Natural killer cell (primary cell): ENCODE results near the gene MACROD2. TPM values are rescaled to one million over a fixed set of nuclear protein-coding genes. Genes with fewer than 3 reads are reported as not detected.

Experiments
- ATAC-seq, 3 donors: fragments of 150-1000 bp in 2 of 3; fragments of 200-7000 bp in 1 of 3; cut with Tn5 transposase; 1 replicate in 1 of 3; 2 replicates in 2 of 3; pipeline ENCODE4 v1.10.0; 2021; ENCODE audit warnings: mild to moderate bottlenecking in 2 of 3, moderate library complexity in 2 of 3
- DNase-seq, 2 donors: peaks; one replicate each; pipeline versions ENCODE4 v3.0.0 to v3.0.0-alpha.2; 2013 to 2021; ENCODE audit warnings: mixed read lengths in 1 of 2
- H3K27ac ChIP-seq: one replicate; pipeline ENCODE4 v1.5.1; 2013; ENCODE audit warnings: mild to moderate bottlenecking, low read length
- H3K27me3 ChIP-seq: one replicate; pipeline ENCODE4 v1.6.1; 2013; ENCODE audit warnings: low read length; ENCODE audit not compliant: control insufficient read depth, insufficient read depth
- H3K36me3 ChIP-seq: one replicate; pipeline ENCODE4 v1.6.1; 2013; ENCODE audit warnings: low read length; ENCODE audit not compliant: control insufficient read depth, insufficient read depth
- H3K4me1 ChIP-seq: one replicate; pipeline ENCODE4 v1.6.1; 2013; ENCODE audit warnings: low read length; ENCODE audit not compliant: control insufficient read depth, insufficient read depth
- H3K4me3 ChIP-seq: one replicate; pipeline ENCODE4 v1.5.1; 2013; ENCODE audit warnings: low read length
- H3K9me3 ChIP-seq: one replicate; pipeline ENCODE4 v1.6.1; 2013; ENCODE audit warnings: low read length; ENCODE audit not compliant: control insufficient read depth, insufficient read depth
- H3K27ac Mint-ChIP-seq, 2 donors: one replicate each; pipeline ENCODE4 v1.8.0; 2022; ENCODE audit warnings: mild to moderate bottlenecking in 2 of 2, mixed read lengths in 2 of 2, moderate library complexity in 1 of 2
- H3K27me3 Mint-ChIP-seq, 2 donors: one replicate each; pipeline ENCODE4 v1.8.0; 2022; ENCODE audit warnings: low read depth in 2 of 2, mixed read lengths in 2 of 2
- H3K36me3 Mint-ChIP-seq: one replicate; pipeline ENCODE4 v1.8.0; 2022; ENCODE audit warnings: mixed read lengths
- H3K4me1 Mint-ChIP-seq, 2 donors: one replicate each; pipeline ENCODE4 v1.8.0; 2022; ENCODE audit warnings: mixed read lengths in 2 of 2
- H3K4me3 Mint-ChIP-seq: one replicate; pipeline ENCODE4 v1.8.0; 2022; ENCODE audit warnings: mild to moderate bottlenecking, moderate library complexity, mixed read lengths
- H3K9me3 Mint-ChIP-seq, 2 donors: one replicate each; pipeline ENCODE4 v1.8.0; 2022; ENCODE audit warnings: mixed read lengths in 2 of 2
- WGBS: methylation state at CpG from one replicate; pipeline ENCODE4 v1.1.7; 2013; ENCODE audit warnings: missing lambda C conversion rate; ENCODE audit not compliant: insufficient coverage; 5-methylcytosine and 5-hydroxymethylcytosine counted together
- intact Hi-C: fragments of 100-400 bp; cut with micrococcal nuclease; formaldehyde crosslinking; loops from one replicate; pipeline ENCODE4 v1.14.2; 2022
- total RNA-seq, 4 donors: library from RNA; stranded (reverse); fragments of 120-200 nt in 1 of 4; gene quantifications; one replicate each; pipeline versions ENCODE4 v1.2.3 to v1.2.4, GENCODE V29; 2013 to 2022
- TF ChIP-seq, protein P1 (sequence below): fragments of 200-600 bp; IDR thresholded peaks from one replicate; pipeline ENCODE4 v1.8.0; 2022; ENCODE audit warnings: antibody characterized with exemption

Gene MACROD2
- total RNA-seq, 3 donors from 2014 or later (not counting 1 experiment from before 2014, with no cell fraction given), result 0.19 to 0.88 TPM; not detected in 1

DNA sequence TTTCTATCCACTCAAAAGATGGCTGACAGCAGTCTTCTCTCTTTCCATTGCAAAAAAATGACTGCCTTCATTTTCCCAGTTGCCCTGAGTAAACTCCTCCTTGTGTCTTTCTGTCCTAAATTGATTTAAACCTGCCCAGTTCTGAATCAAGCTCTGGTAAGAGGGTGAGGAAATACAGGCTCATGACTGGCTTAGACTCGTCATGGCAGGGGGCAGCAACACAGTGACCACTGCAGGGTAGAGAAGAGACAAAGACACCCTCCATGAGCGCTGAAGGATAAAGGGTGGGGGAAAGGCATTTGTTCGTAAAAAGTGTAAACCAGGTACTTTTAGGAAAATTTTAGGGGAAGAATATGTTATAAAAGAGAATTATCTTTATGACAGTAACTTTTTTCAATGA, 1080.3 kb downstream of the MACROD2 start:
- peaks cover 2 to 9% of the 10 kb centered on the region in 2 donors for H3K9me3 Mint-ChIP-seq
- Histone ChIP-seq H3K27me3 (no peaks in the 10 kb centered on the region), H3K4me1 (no peaks in the 10 kb centered on the region), H3K4me3 (no peak overlapping the region), H3K36me3 (no peaks in the 10 kb centered on the region), H3K27ac (no peak overlapping the region), H3K9me3 (no peaks in the 10 kb centered on the region)
- 79% methylated on average over 3 of the region's 3 CpGs for WGBS
- no peaks in the 10 kb centered on the region for H3K36me3 Mint-ChIP-seq
- ATAC-seq, result no peak
- H3K4me3 Mint-ChIP-seq, result no peak overlapping the region
- no peak overlapping the region for H3K27ac Mint-ChIP-seq
- H3K4me1 Mint-ChIP-seq, result no peaks in the 10 kb centered on the region
- TF ChIP-seq, protein P1, sequence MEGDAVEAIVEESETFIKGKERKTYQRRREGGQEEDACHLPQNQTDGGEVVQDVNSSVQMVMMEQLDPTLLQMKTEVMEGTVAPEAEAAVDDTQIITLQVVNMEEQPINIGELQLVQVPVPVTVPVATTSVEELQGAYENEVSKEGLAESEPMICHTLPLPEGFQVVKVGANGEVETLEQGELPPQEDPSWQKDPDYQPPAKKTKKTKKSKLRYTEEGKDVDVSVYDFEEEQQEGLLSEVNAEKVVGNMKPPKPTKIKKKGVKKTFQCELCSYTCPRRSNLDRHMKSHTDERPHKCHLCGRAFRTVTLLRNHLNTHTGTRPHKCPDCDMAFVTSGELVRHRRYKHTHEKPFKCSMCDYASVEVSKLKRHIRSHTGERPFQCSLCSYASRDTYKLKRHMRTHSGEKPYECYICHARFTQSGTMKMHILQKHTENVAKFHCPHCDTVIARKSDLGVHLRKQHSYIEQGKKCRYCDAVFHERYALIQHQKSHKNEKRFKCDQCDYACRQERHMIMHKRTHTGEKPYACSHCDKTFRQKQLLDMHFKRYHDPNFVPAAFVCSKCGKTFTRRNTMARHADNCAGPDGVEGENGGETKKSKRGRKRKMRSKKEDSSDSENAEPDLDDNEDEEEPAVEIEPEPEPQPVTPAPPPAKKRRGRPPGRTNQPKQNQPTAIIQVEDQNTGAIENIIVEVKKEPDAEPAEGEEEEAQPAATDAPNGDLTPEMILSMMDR, result no peak
- H3K27me3 Mint-ChIP-seq, result no peaks in the 10 kb centered on the region
- DNase-seq, result no peak
- intact Hi-C loops, result loop anchor here (10.0 kb wide), 1 partner anchor 61 kb away; no protein-coding TSS in a partner anchor

GRCh38 chr20:15076785-15077184, 1081.5 kb downstream of the MACROD2 start:
- no CpG with 5 or more reads among the region's 1 CpG for WGBS
- DNase-seq, result no peak
- Mint-ChIP-seq H3K27ac (no peak overlapping the region), H3K4me1 (no peaks in the 10 kb centered on the region), H3K27me3 (no peaks in the 10 kb centered on the region), H3K4me3 (no peak overlapping the region), H3K36me3 (no peaks in the 10 kb centered on the region), H3K9me3 (peaks cover 2 to 5% of the 10 kb centered on the region in 2 donors)
- no peaks in the 10 kb centered on the region for H3K9me3 ChIP-seq
- H3K27me3 ChIP-seq, result no peaks in the 10 kb centered on the region
- H3K4me3 ChIP-seq, result no peak overlapping the region
- no peak for ATAC-seq
- no peak overlapping the region for H3K27ac ChIP-seq
- no peaks in the 10 kb centered on the region for H3K4me1 ChIP-seq
- intact Hi-C loops, result loop anchor here (10.0 kb wide), 1 partner anchor 62 kb away; no protein-coding TSS in a partner anchor
- TF ChIP-seq, protein P1, result no peak
- no peaks in the 10 kb centered on the region for H3K36me3 ChIP-seq

DNA sequence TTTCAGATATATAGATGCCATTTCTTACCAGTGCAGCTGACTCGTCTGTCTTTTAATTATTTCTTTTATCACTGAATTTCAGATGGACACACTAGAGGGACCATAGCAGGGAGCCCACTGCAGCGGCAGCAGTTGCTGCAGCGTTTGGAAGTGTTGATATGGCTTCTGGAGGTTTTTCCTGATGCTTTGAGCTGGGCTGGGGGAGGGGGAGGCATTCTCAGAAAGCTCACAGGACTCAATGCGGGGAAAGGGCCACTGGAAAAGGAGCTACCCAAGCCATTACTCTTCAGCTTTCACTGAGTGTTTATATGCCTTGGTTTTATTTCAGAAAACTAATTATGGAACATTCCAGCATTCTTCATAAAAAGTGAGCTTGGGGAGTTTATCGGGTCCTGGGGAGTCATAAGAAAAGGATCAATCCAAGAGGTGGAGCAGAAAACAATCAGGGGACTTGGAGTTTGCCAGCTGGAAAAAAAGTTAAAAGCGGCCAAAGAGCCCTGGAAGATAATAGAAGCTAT, 1082.5 kb downstream of the MACROD2 start:
- intact Hi-C loops, result loop anchor here (10.0 kb wide), 1 partner anchor 63 kb away; no protein-coding TSS in a partner anchor
- H3K4me1 ChIP-seq, result no peaks in the 10 kb centered on the region
- no peak overlapping the region for H3K4me3 Mint-ChIP-seq
- TF ChIP-seq, protein P1, result no peak
- ATAC-seq, result no peak
- H3K4me3 ChIP-seq, result no peak overlapping the region
- H3K27ac Mint-ChIP-seq, result no peak overlapping the region
- no peaks in the 10 kb centered on the region for H3K36me3 ChIP-seq
- no peaks in the 10 kb centered on the region for H3K4me1 Mint-ChIP-seq
- no peak for DNase-seq
- H3K27ac ChIP-seq, result no peak overlapping the region
- H3K9me3 ChIP-seq, result no peaks in the 10 kb centered on the region
- 80% methylated on average over 5 of the region's 6 CpGs for WGBS
- no peaks in the 10 kb centered on the region for H3K27me3 ChIP-seq
- no peaks in the 10 kb centered on the region for H3K27me3 Mint-ChIP-seq
- peaks cover 2 to 5% of the 10 kb centered on the region in 2 donors for H3K9me3 Mint-ChIP-seq
- H3K36me3 Mint-ChIP-seq, result no peaks in the 10 kb centered on the region
